Neural progenitor cell (in vitro differentiated cells): ENCODE results near the gene DSCAML1.

Experiments
- EZH2 ChIP-seq: fragments of 200-600 bp; sonication (generic); IDR thresholded peaks from 2 replicates; pipeline ENCODE4 v1.6.1; 2017; ENCODE audit warnings: antibody characterized with exemption, mild to moderate bottlenecking, moderate library complexity
- TF ChIP-seq, protein P1 (sequence below): fragments of 200-600 bp; sonication (generic); IDR thresholded peaks from 2 replicates; pipeline ENCODE4 v1.5.1; 2017; ENCODE audit warnings: antibody characterized with exemption, mild to moderate bottlenecking

DNA sequence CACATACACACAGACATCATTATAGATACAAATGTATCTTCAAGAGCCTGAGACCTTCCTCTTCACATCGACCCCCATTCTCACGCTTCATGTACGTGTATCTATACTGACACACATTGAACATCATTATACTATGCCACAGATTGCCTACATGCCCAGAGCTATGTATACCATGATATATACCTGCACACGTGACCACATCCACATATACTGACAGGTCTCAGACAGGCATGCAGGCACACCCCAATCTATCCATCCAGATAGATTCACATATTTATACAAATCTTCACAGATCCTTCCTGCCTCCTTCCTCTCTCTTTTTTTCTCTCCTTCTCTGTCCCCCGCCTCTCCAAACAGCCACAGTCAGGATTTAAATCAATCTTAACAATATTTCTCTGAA lies 329.2 kb downstream of the DSCAML1 start:
- no peak for TF ChIP-seq EZH2
- TF ChIP-seq, protein P1, sequence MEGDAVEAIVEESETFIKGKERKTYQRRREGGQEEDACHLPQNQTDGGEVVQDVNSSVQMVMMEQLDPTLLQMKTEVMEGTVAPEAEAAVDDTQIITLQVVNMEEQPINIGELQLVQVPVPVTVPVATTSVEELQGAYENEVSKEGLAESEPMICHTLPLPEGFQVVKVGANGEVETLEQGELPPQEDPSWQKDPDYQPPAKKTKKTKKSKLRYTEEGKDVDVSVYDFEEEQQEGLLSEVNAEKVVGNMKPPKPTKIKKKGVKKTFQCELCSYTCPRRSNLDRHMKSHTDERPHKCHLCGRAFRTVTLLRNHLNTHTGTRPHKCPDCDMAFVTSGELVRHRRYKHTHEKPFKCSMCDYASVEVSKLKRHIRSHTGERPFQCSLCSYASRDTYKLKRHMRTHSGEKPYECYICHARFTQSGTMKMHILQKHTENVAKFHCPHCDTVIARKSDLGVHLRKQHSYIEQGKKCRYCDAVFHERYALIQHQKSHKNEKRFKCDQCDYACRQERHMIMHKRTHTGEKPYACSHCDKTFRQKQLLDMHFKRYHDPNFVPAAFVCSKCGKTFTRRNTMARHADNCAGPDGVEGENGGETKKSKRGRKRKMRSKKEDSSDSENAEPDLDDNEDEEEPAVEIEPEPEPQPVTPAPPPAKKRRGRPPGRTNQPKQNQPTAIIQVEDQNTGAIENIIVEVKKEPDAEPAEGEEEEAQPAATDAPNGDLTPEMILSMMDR = no peak
